ENCODE results near the gene TMEM120A.
"Not testable (repeated sequence)": the region's sequence is repeated elsewhere in the genome, so short reads cannot be mapped to it uniquely, and the experiment has no call there.

The TMEM120A gene

DNA sequence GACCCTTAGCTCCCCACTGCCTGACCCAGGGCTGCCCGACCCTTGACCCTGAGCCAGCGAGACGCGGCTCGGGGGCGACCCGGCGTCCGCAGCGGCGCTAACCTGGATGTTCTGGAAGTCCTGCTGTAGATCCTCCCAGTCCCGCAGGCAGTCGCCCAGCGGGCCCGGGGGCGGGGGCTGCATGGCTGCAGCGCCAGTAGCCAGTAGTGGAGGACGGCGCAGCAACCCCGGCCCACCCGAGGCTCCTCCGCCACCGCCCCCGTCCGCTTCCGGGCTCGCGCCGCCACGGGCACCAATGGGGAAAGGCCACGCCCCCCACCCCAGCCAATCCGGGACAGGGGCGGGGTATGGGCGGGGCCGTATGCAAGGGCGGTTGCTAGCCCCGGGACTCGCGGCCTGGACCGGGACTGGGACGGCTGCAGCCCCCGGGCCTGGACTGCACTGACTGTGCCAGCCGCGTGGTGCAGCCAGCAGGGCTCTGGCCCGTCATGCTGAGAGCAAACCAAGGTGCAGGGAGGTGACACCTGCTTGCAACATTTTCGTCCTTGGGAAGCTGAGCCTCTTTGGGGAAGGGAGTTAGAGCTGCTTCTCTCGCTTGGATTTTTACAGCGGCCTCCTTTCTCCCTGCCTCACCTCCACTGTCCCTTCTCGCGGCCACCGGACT, at the start of gene TMEM120A:
Gene TMEM120A (minus strand): TSS at position 208 of the 664 bp plus-strand sequence. CDS start 25 bp downstream, at position 183.
- no peaks in the 10 kb centered on the region for H3K27me3 Mint-ChIP-seq (ENCODE audit: low read depth)
- H3K27ac Mint-ChIP-seq = peak within 1 kb of the TSS; percentile 41
- H3K4me1 Mint-ChIP-seq (ENCODE audit: low read depth) = peaks cover 28% of the 10 kb centered on the region
- H3K36me3 Mint-ChIP-seq (ENCODE audit: low read depth) = peaks cover 32% of the 10 kb centered on the region
- peak within 1 kb of the TSS; percentile 76 for H3K4me3 Mint-ChIP-seq
- H3K9me3 Mint-ChIP-seq = no peaks in the 10 kb centered on the region

DNA sequence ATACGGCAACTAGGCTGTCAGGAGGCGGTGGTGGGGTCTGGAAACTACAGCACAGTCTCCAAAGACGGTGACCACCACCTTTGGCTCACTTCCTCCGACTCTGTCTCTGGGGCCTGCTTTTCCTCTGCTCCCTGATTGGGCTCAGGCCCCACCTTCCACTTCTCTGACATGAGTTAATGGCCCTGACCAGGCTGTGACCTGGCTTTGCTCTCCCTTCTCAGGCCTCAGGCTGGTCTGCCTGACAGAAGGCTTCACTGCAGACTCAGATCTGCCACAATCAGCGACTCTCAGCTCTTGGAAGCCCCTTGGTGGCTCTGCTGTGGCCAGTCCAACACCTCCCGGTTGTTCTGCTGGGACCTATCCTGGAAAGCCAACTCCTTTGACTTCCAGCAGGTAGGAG, 45.7 kb upstream of the TMEM120A start:
- Mint-ChIP-seq H3K27me3 (ENCODE audit: low read depth) (no peaks in the 10 kb centered on the region), H3K27ac (no peak overlapping the region)

GRCh38 chr7:76037310-76037709, 42.9 kb upstream of the TMEM120A start:
- peaks cover 5% of the 10 kb centered on the region for H3K36me3 Mint-ChIP-seq (ENCODE audit: low read depth)
- peaks cover 27% of the 10 kb centered on the region for H3K4me1 Mint-ChIP-seq (ENCODE audit: low read depth)
- no peak overlapping the region for H3K4me3 Mint-ChIP-seq
- no peaks in the 10 kb centered on the region for H3K9me3 Mint-ChIP-seq
- no peak overlapping the region for H3K27ac Mint-ChIP-seq
- H3K27me3 Mint-ChIP-seq (ENCODE audit: low read depth) = no peaks in the 10 kb centered on the region

More for the DNA sequence above, 45.7 kb upstream of the TMEM120A start:
- H3K4me1 Mint-ChIP-seq (ENCODE audit: low read depth) = peaks cover 12% of the 10 kb centered on the region
- no peak overlapping the region for H3K4me3 Mint-ChIP-seq
- peaks cover 7% of the 10 kb centered on the region for H3K36me3 Mint-ChIP-seq (ENCODE audit: low read depth)
- no peaks in the 10 kb centered on the region for H3K9me3 Mint-ChIP-seq

GRCh38 chr7:76031964-76032363, 37.6 kb upstream of the TMEM120A start:
- Mint-ChIP-seq H3K27me3 (ENCODE audit: low read depth) (no peaks in the 10 kb centered on the region), H3K27ac (no peak overlapping the region), H3K4me3 (no peak overlapping the region), H3K36me3 (ENCODE audit: low read depth) (peaks cover 12% of the 10 kb centered on the region), H3K9me3 (no peaks in the 10 kb centered on the region), H3K4me1 (ENCODE audit: low read depth) (peaks cover 20% of the 10 kb centered on the region)

DNA sequence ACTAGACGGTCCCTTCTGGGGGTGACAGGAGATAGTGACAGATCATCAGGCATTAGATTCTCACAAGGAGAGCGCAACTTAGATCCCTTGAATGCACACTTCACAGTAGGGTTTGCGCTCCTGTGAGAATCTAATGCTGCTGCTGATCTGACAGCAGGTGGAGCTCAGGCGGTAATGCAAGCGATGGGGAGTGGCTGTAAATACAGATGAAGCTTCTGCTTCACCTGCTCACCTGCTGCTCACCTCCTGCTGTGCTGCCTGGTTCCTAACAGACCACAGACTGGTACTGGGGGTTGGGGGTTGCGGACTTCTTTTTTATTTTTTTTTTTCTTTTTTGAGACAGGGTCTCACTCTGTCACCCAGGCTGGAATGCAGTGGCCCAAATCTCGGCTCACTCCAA, 35.3 kb upstream of the TMEM120A start:
- H3K27me3 Mint-ChIP-seq (ENCODE audit: low read depth); H3K9me3 Mint-ChIP-seq; H3K4me3 Mint-ChIP-seq; H3K27ac Mint-ChIP-seq: not testable (repeated sequence)
- Mint-ChIP-seq H3K4me1 (ENCODE audit: low read depth) (peaks cover 16% of the 10 kb centered on the region), H3K36me3 (ENCODE audit: low read depth) (peaks cover 14% of the 10 kb centered on the region)

DNA sequence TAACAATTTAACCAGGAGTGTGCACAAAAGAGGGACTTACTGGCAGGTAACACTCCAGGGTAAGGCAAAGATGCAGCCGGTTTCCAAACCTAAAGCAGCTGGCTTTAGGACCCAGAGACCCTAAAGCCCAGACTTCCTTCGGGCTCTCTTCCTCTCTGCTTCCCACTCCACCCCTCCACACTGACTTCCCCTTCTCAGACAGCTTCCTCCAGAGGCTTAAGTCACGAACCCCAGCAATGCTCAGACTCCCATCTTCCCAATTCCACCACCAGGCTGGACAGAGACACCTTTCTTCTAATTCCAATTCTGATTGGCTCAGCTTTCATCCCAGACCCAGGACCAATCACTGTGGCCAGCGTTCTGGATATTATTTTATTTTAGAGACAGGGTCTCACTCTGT, 28.6 kb upstream of the TMEM120A start:
- Mint-ChIP-seq H3K4me1 (ENCODE audit: low read depth) (peaks cover 21% of the 10 kb centered on the region), H3K36me3 (ENCODE audit: low read depth) (peaks cover 21% of the 10 kb centered on the region), H3K9me3 (no peaks in the 10 kb centered on the region), H3K27me3 (ENCODE audit: low read depth) (no peaks in the 10 kb centered on the region), H3K4me3 (peak overlapping the region; percentile 51), H3K27ac (peak overlapping the region; percentile 52)

DNA sequence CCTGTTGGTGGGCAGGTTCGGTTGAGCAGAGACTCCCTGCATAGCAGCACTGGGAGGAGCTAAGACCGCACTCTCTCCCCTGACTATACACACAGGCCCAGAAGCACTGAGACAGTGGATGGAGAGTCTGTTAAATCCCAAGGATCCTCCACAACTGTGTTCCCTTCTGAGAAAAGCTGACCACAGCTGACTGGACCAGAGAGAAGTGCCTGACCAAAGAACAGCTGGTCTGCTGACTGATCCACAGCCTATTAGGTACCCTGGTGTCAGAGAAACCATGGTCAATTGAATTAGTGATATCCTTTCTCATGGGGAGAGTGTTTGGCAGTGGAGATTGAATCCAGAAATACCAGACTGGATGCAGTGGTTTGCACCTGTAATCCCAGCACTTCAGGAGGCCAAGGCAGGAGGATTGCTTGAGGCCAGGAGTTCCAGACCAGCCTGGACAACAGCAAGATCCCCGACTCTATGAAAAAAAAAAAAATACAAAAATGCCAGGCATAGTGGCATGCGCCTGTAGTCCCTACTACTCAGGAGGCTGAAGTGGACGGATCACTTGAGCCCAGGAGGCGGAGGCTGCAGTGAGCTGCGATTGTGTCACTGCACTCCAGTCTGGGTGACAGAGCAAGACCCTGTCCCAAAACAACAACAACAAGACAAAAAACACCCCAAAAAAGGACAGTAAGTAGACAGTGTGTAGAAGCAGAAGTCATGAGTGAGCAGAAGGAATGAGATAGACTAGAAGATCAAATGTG, 27.8 kb upstream of the TMEM120A start:
- Mint-ChIP-seq H3K4me3 (no peak overlapping the region), H3K4me1 (ENCODE audit: low read depth) (peaks cover 21% of the 10 kb centered on the region), H3K27ac (no peak overlapping the region), H3K36me3 (ENCODE audit: low read depth) (peaks cover 24% of the 10 kb centered on the region), H3K9me3 (no peaks in the 10 kb centered on the region), H3K27me3 (ENCODE audit: low read depth) (no peaks in the 10 kb centered on the region)

DNA sequence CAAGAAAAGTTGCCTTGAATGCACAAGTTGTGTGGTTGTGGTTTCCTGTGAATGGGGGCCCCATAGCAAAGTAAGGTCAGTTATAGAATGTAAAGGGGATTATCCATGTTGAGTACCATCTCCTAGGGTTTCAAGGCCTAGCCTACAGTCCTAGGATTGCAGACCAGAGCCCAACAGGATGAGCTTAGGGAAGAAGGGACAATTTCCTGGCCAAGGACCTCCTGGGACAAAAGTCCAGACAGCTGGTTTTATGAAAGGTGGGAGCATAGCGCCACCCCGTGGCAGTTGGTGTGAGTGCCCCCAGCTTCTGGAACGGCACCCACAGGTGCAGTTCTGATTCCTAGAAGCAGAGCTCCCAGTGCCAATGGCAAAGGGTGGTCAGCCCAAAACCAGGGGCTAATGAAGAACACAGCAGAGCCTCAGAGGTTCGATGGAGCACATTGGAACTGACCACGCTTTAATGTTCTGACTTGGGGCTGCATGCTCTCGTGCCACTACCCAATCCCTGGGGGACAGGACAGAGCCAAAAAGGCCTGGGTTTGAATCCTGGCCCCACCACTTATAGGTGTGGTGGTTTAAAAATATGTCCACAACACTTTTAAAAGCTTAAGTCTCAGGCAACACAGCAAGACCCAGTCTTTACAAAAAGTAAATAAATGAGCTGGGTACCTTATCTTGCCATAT, 25.8 kb upstream of the TMEM120A start:
- peak overlapping the region; percentile 28 for H3K4me3 Mint-ChIP-seq
- H3K4me1 Mint-ChIP-seq (ENCODE audit: low read depth) = peaks cover 21% of the 10 kb centered on the region
- no peak overlapping the region for H3K27ac Mint-ChIP-seq
- H3K27me3 Mint-ChIP-seq (ENCODE audit: low read depth) = no peaks in the 10 kb centered on the region
- H3K9me3 Mint-ChIP-seq = no peaks in the 10 kb centered on the region
- H3K36me3 Mint-ChIP-seq (ENCODE audit: low read depth) = peaks cover 30% of the 10 kb centered on the region

DNA sequence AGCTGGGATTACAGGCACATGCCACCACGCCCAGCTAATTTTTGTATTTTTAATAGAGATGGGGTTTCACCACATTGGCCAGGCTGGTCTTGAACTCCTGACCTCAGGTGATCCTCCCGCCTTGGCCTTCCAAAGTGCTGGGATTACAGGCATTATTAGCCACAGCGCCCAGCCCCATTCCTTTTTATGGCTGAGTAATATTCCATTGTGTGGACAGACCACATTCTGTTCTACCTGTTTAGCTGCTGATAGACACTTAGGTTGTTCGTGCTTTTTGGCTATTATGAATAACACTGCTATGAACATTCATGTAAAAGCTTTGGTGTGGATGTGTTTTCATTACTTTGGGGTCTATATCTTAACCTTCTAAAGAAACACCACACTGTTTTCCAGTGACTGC, 24.1 kb upstream of the TMEM120A start:
- not testable (repeated sequence) for H3K27ac Mint-ChIP-seq; H3K9me3 Mint-ChIP-seq; H3K4me3 Mint-ChIP-seq; H3K27me3 Mint-ChIP-seq (ENCODE audit: low read depth)
- Mint-ChIP-seq H3K36me3 (ENCODE audit: low read depth) (peaks cover 28% of the 10 kb centered on the region), H3K4me1 (ENCODE audit: low read depth) (peaks cover 21% of the 10 kb centered on the region)

GRCh38 chr7:76016191-76016947, 22.0 kb upstream of the TMEM120A start:
- Mint-ChIP-seq H3K4me3 (no peak overlapping the region), H3K36me3 (ENCODE audit: low read depth) (peaks cover 30% of the 10 kb centered on the region)

GRCh38 chr7:76011442-76011861, 17.1 kb upstream of the TMEM120A start:
- no peak overlapping the region for H3K27ac Mint-ChIP-seq
- H3K27me3 Mint-ChIP-seq (ENCODE audit: low read depth) = peaks cover 8% of the 10 kb centered on the region
- H3K36me3 Mint-ChIP-seq (ENCODE audit: low read depth) = peaks cover 27% of the 10 kb centered on the region
- no peak overlapping the region for H3K4me3 Mint-ChIP-seq
- no peaks in the 10 kb centered on the region for H3K9me3 Mint-ChIP-seq
- H3K4me1 Mint-ChIP-seq (ENCODE audit: low read depth) = peaks cover 34% of the 10 kb centered on the region

More at GRCh38 chr7:76016191-76016947, 22.0 kb upstream of the TMEM120A start:
- H3K27ac Mint-ChIP-seq = no peak overlapping the region
- peaks cover 5% of the 10 kb centered on the region for H3K27me3 Mint-ChIP-seq (ENCODE audit: low read depth)
- H3K4me1 Mint-ChIP-seq (ENCODE audit: low read depth) = peaks cover 18% of the 10 kb centered on the region
- H3K9me3 Mint-ChIP-seq = no peaks in the 10 kb centered on the region

- peaks cover 25% of the 10 kb centered on the region for H3K36me3 Mint-ChIP-seq (ENCODE audit: low read depth)
- H3K27ac Mint-ChIP-seq = peak overlapping the region; percentile 62
- peaks cover 37% of the 10 kb centered on the region for H3K4me1 Mint-ChIP-seq (ENCODE audit: low read depth)
- no peaks in the 10 kb centered on the region for H3K9me3 Mint-ChIP-seq
- peak overlapping the region; percentile 71 for H3K4me3 Mint-ChIP-seq
- peaks cover 8% of the 10 kb centered on the region for H3K27me3 Mint-ChIP-seq (ENCODE audit: low read depth)
Measured at GRCh38 chr7:76009672-76010600, 15.5 kb upstream of the TMEM120A start.

DNA sequence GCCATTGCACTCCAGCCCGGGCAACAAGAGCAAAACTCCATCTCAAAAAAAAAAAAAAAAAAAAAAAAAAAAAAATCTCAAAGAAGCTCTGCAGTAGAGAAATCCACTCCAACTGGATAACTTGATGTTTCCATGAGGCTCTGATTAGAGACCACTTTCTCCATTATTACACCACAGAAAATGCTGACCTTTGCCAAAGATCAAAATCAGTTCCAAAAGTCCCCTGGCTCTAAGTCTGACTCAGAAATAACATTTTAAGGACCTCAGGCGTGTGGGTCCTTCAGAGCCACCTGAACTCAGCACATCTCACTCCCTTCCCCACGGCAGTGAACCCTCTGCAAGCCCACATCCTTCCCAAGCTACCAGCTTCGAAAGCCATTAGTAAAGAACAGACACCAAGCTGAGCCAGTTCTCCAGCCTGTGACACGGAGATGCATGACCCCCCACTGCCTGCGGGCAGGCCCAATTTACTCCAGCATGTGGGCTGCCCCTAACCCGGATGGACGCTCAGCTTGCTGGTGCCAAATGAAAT, 13.8 kb upstream of the TMEM120A start:
- Mint-ChIP-seq H3K9me3 (no peaks in the 10 kb centered on the region), H3K27me3 (ENCODE audit: low read depth) (peaks cover 8% of the 10 kb centered on the region), H3K4me1 (ENCODE audit: low read depth) (peaks cover 37% of the 10 kb centered on the region), H3K36me3 (ENCODE audit: low read depth) (peaks cover 27% of the 10 kb centered on the region), H3K27ac (peak overlapping the region; percentile 91), H3K4me3 (peak overlapping the region; percentile 30)

Data from T-helper 1 cell treated with Interleukin-12 subunit alpha and Interleukin-12 subunit beta and Interleukin-4 antibody, amounts not matched to agents 30 μg/mL and 1 μg/mL, for 36 hours (primary cell).